NB4 (cell line): Measurements from ENCODE around the gene ENPEP.

Experiments used
- POLR2A ChIP-seq: IDR thresholded peaks from 2 replicates; pipeline ENCODE4 v1.6.1; 2011; ENCODE audit warnings: mild to moderate bottlenecking; ENCODE audit not compliant: insufficient read length; ENCODE audit errors: extremely low read depth
- TF ChIP-seq, protein P1 (sequence below): IDR thresholded peaks from one replicate; pipeline ENCODE4 v1.5.1; 2012; ENCODE audit warnings: low read depth, low read length

DNA sequence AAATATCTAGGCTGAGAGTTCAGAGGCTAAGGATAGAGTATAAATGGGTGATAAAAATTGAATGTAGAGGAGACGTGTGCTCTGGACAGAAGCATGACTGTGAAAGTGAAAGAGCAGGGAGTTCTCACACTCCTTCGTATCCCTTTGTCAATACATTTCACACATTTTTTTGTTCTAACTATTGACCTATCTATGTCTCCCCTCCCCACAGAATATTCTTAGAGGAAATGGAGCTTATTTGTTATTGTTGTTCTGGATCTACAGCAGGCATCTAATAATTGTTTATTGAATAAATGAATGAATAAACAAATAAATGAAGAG lies 57.6 kb downstream of the ENPEP start:
- TF ChIP-seq, protein P1, sequence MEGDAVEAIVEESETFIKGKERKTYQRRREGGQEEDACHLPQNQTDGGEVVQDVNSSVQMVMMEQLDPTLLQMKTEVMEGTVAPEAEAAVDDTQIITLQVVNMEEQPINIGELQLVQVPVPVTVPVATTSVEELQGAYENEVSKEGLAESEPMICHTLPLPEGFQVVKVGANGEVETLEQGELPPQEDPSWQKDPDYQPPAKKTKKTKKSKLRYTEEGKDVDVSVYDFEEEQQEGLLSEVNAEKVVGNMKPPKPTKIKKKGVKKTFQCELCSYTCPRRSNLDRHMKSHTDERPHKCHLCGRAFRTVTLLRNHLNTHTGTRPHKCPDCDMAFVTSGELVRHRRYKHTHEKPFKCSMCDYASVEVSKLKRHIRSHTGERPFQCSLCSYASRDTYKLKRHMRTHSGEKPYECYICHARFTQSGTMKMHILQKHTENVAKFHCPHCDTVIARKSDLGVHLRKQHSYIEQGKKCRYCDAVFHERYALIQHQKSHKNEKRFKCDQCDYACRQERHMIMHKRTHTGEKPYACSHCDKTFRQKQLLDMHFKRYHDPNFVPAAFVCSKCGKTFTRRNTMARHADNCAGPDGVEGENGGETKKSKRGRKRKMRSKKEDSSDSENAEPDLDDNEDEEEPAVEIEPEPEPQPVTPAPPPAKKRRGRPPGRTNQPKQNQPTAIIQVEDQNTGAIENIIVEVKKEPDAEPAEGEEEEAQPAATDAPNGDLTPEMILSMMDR, result no peak
- no peak for TF ChIP-seq POLR2A
